HG02884 (cell line): Measurements from ENCODE around the gene THAP5.

Experiments
- ATAC-seq: cut with Tn5 transposase; IDR thresholded peaks from one replicate; pipeline ENCODE4 v1.9.1; 2021; ENCODE audit warnings: mild to moderate bottlenecking, moderate library complexity; ENCODE audit not compliant: unreplicated experiment

Gene THAP5

GRCh38 chr7:108535744-108536143, 33.8 kb downstream of the THAP5 start:
- no peak for ATAC-seq

GRCh38 chr7:108535257-108535656, 34.2 kb downstream of the THAP5 start:
- no peak for ATAC-seq

- no peak for ATAC-seq
These were observed 35.8 kb downstream of the THAP5 start for GRCh38 chr7:108533712-108534111.

DNA sequence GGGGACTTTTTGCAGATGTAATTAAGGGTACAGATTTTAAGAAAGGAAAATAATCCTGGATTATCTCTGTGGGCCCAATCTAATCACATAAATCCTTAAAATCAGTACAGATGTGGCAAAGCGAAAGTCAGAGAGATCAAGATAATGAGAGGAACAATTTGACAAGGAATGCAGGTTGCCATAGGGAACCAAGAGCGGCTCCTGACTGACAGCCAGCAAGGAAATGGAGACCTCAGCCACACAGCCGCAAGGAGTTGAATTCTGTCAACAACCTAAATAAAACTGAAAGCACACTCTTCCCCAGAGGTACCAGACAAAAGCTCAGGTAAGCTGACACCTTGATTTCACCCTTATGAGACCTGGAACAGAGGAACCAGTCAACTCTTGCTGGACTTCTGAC, 40.2 kb downstream of the THAP5 start:
- ATAC-seq, result no peak

GRCh38 chr7:108528183-108528712, 41.3 kb downstream of the THAP5 start:
- no peak for ATAC-seq

- no peak for ATAC-seq
These were observed 42.8 kb downstream of the THAP5 start for GRCh38 chr7:108526768-108527017.

- peak; percentile 90 for ATAC-seq
These were observed 43.3 kb downstream of the THAP5 start, which contains the start of gene PNPLA8 for GRCh38 chr7:108525985-108526767. TSS of gene PNPLA8 (minus strand) at chr7:108526135. CDS start at chr7:108515491, 10,644 bp downstream.

DNA sequence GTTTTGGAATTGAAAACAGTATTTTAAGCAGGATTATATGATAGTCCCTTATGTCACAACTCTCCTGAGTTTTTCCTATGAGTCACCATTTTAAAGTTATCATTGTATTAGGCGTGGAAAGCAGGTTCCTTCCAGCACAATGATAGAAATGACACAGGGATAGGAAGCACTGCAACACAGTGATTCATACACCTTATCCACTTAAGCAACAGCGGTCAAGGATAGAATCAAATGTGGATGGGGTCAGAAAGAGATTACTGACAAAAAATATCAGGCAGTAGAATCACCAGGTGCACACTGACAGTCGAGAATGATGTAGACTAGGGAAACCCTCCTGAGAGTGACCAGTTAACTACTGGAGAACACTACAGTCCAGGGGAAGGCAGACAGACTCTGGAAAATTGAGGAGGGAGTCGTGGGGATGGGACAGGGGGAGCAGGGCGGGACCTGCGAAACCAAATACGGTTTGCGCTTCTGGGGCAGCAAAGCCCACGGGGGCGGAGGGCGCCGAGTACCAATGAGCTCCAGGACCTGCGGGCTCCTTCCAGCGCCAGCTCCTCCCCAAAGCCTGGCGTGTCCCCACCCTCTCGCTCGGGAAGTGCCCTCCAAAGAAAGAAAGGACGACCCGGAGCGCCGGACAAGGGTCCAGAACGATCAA, 44.0 kb downstream of the THAP5 start:
- ATAC-seq, result peak; percentile 40

DNA sequence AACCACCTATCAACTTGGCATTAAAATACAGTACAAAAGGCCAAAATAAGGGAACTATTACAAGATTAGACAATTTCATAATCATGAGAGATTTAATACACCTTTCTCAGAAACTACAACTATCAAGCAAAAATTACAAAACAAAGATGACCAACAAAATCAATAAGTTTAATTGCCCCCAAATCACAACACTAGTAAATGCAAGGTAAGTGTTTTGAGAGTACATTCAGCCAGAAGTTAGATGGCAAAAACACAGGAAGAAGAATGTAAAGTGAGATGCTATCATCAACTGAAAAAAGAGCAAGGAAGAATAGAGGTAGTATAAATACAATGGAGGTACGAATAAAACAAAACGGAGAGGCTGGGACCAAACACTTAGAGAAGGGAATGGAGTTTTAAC, 46.7 kb downstream of the THAP5 start:
- no peak for ATAC-seq

- no peak for ATAC-seq
These were observed 51.6 kb downstream of the THAP5 start for GRCh38 chr7:108517951-108518350.

- no peak for ATAC-seq
These were observed 53.9 kb downstream of the THAP5 start for GRCh38 chr7:108515630-108516029.

GRCh38 chr7:108515013-108515412, 54.5 kb downstream of the THAP5 start:
- no peak for ATAC-seq
